ENCODE results near the gene SLC24A4.

SLC24A4 gene, protein sequence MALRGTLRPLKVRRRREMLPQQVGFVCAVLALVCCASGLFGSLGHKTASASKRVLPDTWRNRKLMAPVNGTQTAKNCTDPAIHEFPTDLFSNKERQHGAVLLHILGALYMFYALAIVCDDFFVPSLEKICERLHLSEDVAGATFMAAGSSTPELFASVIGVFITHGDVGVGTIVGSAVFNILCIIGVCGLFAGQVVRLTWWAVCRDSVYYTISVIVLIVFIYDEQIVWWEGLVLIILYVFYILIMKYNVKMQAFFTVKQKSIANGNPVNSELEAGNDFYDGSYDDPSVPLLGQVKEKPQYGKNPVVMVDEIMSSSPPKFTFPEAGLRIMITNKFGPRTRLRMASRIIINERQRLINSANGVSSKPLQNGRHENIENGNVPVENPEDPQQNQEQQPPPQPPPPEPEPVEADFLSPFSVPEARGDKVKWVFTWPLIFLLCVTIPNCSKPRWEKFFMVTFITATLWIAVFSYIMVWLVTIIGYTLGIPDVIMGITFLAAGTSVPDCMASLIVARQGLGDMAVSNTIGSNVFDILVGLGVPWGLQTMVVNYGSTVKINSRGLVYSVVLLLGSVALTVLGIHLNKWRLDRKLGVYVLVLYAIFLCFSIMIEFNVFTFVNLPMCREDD

GRCh38 chr14:92323011-92323915, at the start of gene SLC24A4:
SLC24A4 (plus strand) TSS chr14:92323165; CDS start chr14:92323831, 666 bp downstream.
- no peak for DNase-seq

DNA sequence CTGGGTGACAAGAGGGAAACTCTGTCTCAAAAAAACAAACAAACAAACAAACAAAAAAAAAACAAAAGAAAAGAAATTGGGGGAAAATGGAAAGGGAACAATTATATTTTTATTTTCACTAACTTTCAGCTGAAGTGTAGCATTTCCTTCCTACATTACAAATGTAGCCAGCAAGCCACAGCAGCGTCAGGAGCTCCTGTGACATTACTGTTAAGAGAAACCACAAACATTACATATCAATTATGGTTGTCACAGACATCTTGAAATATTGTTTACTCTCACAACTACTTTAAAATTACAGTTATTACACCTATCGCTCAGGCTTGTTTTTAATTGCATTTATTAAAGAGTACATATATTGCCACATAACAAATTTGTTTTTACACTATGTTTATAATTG, 49.8 kb upstream of the SLC24A4 start:
- no peak for DNase-seq

DNA sequence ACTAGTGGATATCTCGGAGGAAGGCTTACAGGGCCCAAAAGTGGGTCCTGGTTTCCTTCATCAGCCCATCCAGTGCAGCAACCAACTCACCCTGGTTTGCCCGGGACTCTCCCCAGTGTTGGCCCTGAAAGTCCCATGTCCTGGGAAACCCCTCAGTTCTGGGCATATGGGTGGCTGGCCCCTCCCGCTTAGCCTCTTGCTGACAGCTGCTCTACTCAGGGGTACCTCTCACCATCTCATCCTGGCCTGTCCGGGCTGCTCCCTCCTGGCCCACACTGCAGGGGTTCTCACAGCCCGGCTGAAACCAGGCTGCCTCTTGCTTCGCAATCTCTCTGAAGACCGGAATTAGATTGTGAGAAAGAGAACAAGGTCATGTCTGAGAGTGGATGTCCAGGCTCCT, 48.9 kb upstream of the SLC24A4 start:
- no peak for DNase-seq

- DNase-seq = no peak
Measured at GRCh38 chr14:92276074-92276473, 46.9 kb upstream of the SLC24A4 start.

DNA sequence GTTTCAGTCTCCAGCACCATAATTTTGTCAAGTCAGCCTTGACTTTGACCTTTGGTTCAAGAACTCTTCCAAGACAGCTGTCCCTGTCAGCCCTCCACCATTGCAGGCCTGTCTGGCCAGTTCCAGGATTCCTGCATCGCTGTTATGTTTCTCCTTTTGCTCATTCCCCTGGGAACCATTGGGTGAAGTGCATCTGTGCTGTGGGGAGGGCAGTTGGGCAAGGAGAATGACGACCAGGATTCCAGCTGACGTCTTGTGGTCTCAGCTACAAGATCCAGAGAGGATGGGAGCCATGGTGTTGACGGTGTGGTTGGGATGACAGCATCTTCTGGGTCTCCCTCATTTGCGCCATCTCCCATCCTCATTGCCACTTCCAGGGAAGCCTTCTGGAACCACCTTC, 45.9 kb upstream of the SLC24A4 start:
- DNase-seq = no peak

- no peak for DNase-seq
Measured at GRCh38 chr14:92280554-92281262, 42.3 kb upstream of the SLC24A4 start.

GRCh38 chr14:92282669-92283068, 40.3 kb upstream of the SLC24A4 start:
- no peak for DNase-seq

GRCh38 chr14:92285311-92285710, 37.7 kb upstream of the SLC24A4 start:
- DNase-seq = no peak

GRCh38 chr14:92287987-92288386, 35.0 kb upstream of the SLC24A4 start:
- DNase-seq = no peak

DNA sequence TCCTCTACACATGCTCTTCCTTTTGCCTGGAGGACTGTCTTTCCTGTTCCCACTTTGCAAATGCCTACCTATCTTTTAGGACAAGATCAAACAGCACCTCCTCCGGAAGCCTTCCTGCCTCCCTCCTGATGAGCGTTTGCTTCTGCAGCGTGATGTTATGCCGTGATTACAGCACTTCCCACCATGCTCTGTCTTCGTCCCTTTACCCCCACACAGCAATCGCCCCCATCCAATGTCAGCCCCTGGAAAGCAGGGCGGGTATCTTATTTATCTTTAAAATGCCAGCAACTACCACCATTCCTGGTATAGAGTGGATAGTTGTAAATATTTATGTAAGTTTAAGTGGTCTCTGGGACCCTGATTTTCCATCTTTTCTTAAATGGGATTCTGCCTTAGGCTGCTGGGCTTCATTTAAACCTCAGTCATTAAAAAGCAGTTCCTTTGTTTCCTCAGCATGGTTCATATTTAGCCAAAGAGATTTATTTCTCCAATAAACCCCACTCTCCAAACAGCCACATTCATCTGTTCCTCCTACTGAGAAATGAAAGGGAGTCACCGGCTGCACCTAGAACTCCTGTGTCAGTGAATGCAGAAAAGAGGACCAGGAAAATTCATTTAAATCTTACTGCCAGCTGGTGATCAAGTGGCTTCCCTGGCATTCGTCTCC, 33.8 kb upstream of the SLC24A4 start:
- no peak for DNase-seq

DNA sequence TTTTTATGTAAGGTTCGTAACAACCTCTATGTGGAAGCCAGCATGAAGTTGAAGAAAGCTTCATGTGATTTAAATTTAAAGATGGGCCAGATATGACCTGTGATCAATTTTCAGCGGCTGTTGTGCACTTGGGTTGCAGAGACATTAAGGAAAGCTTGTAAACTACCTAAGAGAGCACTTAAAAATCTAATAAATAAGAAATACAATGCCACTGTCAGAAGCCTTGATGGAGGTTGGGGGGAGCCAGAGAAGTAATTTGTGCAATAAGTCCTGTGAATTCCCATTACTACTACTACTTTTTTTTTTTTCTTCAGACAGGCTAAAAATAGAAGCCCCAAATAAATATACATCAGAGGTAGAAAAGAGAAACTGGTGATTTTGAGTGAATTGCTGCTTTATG, 30.3 kb upstream of the SLC24A4 start:
- no peak for DNase-seq

DNA sequence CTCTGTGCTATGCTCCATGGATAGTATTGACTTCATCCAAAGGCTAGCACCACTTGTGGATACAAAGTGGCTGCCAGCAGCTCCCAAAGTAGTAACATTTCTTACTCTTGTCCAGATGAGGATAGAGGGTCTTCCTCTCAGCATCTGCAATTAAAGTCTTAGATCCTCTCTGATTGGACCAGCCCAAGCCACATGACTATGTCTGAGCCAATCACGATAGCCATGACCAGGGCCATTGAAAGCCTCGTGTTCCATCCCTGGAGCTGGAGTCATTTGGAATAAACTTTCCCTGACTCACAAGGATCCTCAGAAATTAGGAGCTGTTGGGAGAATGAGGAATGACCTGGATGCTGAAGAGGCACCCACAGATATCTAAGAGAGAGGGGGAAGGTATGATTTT, 28.5 kb upstream of the SLC24A4 start:
- DNase-seq = no peak

- DNase-seq = no peak
Measured at GRCh38 chr14:92297818-92298595, 25.0 kb upstream of the SLC24A4 start.

- no peak for DNase-seq
Measured at GRCh38 chr14:92302481-92302880, 20.5 kb upstream of the SLC24A4 start.

DNA sequence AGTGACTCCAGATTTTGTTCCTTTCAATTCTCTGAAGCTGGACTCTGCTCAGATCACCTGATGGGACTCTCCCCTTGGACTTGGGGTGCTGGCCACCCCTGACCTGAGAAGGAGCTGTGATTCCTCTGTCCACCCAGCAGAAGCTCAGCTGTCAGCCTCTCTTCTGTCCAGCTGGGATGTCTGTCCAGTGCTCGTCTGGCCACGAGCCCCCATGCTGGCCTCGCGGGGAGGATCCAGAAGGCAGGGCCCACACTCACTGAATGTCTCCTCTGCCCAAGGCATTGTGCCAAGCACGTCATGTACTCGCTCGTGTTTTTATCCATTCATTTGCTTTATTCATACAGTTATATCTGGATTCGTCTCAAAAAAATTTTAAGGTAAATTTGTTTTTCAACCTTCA, 14.2 kb upstream of the SLC24A4 start:
- no peak for DNase-seq

DNA sequence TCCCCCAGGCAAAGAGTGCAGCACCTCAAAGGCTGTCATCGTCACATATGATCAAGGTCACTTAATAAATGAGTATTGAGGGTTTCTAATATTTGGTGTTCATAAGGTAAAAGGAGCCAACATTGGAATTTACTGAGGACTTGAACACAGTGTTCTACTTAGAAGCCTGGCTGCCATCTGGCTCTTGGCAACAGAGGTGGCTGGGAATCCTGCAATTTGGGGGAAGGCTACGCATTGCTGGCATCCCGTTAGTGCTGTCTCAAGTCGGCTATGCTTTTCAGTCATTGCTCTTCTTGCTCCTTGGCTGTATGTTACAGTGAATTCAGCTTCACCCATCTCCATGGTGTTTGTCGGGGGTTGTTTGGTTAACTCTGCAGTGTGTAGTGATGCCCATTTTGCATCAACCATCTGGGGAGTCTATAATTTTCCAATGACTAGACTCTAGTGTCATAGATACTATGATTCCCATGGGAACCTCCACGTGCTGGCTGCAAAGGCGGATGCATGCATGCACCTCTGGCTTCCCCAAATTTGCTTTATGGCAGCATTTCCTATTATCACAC, 12.9 kb upstream of the SLC24A4 start:
- no peak for DNase-seq

DNA sequence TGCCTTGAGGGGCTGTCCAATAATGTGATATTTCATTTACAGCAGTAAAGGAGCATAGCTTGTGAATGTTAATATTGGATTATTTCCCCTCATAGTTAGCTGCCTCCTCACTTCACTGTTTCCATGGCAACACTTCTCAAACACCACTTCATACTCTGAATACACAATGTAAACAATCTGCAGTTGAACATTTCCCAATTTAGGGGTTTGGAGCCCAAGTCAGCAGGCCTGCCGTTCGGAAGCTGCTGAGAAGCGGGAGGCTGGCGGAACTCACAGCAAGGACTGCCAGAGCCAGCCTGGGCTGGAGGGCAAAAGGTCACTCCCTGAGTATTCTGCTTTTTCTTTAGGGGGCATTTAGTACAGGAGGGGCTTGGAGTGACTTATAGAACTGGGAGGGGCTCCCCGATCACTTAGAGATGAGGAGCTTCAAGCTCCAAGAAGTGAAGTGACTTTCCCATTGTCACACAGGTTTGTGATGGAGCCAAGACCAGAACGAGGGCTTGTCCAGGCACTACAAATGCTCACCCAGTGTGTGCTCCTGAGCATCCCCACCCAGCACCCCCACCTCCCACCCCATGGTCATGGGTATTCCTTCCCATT, 12.1 kb upstream of the SLC24A4 start:
- DNase-seq = no peak

DNA sequence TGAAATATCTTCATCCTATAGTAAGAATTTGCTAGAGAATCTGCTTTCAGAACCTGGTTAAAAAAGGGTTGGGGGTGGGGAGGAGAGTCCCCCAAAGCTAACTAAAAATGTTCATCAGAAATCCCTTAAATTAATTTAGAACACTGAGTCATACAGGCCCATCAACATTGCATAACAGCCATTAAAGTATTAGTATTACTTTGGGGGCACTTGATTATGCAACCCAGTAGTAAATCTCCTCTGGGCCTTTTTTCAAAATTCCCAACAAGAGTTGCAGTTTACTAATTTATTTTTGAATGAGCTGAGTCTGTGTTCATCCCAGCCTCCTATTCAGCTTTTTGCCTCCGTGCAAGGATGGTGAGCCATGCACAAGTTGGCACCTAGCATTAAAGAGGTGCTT, 8.8 kb upstream of the SLC24A4 start:
- no peak for DNase-seq

DNA sequence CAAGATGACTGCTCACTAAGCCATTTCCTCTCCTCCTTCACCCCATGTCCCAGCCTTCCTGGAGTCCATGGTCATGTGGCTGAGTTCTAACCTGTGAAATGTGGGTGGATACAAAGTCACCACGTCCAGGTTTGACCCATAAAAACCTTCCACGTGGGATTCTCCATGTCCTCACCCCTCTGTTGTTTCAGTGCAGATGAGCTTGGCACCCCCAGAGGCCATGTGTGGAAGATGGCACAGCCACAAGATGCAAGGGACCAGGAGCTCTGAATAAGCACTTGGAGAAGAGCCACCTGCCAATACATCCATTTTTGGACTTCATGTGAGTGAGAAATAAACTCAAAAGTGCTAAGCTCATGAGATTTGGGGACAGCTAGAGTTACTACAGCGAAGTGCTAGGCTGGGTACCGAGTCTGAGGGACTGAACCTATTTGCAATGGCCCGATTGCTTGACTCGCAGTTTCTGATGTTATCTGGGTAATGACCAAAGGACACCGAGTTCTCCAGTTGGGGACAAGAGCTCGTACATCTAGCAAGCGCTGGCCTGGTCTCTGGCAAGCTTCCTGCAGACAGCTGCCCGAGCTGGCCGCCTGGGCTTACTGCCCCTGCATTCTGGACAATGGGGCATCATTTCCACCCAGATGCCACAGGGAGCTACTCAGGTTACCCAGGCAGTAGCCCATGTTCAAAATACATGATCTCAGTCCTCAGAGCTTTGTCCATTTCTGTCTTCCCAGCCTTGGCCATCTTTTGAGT, 7.7 kb upstream of the SLC24A4 start:
- DNase-seq = no peak

DNA sequence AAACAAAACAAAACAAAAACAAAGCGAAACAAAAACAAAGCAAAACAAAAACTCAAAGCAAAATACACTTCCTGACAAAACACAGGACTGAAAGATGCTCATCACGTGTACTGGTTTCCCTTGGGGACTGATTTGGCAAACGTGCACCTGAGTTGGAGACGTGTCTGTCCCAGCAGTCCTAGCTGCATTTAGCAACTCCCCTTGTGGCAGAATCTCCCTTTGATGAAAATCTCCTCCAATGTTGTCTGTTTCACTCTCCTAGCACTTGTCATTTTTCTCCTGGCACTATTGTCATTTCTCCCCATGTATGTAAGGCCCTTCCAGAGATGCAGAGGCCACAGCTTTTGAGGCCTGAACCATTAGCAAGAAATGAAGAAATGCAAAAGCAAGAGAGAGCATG, 6.8 kb upstream of the SLC24A4 start:
- no peak for DNase-seq
